ENCODE data around the gene TMEFF2.

Gene TMEFF2

DNA sequence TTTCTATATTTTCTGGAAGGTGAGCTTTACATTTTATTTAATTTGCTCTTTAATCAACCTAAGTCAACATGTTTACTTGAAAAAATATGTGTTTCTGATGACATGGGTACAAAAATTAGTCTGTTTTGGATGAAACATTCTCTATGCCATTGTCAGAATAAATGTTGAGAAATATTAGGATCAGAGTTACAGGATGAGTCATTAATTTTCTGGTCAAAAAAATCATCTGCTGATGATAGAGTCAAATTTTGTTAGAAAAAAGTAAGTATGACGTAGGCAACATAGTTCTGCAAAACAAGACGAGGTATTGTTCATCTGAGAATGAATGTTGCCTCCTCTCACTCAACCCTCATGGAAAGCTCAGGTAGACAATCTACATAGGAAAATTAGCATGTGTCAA is 240.3 kb downstream of the TMEFF2 start:
- no peak overlapping the region for H3K4me3 ChIP-seq (ENCODE audit: low read length)
- no peak for DNase-seq (ENCODE audit: low read depth)
- TF ChIP-seq, protein P1, sequence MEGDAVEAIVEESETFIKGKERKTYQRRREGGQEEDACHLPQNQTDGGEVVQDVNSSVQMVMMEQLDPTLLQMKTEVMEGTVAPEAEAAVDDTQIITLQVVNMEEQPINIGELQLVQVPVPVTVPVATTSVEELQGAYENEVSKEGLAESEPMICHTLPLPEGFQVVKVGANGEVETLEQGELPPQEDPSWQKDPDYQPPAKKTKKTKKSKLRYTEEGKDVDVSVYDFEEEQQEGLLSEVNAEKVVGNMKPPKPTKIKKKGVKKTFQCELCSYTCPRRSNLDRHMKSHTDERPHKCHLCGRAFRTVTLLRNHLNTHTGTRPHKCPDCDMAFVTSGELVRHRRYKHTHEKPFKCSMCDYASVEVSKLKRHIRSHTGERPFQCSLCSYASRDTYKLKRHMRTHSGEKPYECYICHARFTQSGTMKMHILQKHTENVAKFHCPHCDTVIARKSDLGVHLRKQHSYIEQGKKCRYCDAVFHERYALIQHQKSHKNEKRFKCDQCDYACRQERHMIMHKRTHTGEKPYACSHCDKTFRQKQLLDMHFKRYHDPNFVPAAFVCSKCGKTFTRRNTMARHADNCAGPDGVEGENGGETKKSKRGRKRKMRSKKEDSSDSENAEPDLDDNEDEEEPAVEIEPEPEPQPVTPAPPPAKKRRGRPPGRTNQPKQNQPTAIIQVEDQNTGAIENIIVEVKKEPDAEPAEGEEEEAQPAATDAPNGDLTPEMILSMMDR (conservative IDR thresholded peaks at IDR 0.05; ENCODE audit: low read length) = no peak

- TF ChIP-seq, protein P1 (conservative IDR thresholded peaks at IDR 0.05; ENCODE audit: low read length) = no peak
- peak; percentile 16 for DNase-seq (ENCODE audit: low read depth)
Measured at GRCh38 chr2:191952515-191953270, 242.0 kb downstream of the TMEFF2 start.

GRCh38 chr2:191951832-191952231 is 242.9 kb downstream of the TMEFF2 start:
- H3K4me3 ChIP-seq (ENCODE audit: low read length) = no peak overlapping the region
- no peak for DNase-seq (ENCODE audit: low read depth)
- TF ChIP-seq, protein P1 (conservative IDR thresholded peaks at IDR 0.05; ENCODE audit: low read length) = no peak

More at GRCh38 chr2:191952515-191953270, 242.0 kb downstream of the TMEFF2 start:
- no peak overlapping the region for H3K4me3 ChIP-seq (ENCODE audit: low read length)

DNA sequence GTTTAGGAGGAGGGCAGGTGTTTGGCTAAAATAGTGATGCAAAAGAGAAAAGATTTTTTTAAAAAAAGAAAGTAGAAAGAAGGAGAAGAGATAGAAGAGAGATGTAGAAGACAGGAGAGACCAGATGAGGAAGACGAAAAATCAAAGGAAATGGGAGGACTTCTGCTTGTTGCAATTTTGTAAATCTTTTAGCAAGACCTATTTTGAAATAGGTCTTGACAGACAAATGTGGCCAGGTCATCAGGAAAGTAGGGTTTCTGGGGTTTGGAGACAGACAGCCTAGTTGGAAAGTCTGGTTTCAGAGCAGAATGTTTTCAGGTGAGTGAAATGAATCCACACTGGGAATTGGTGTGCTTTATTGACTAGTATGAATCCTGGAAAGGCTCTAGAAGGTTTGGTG is 243.4 kb downstream of the TMEFF2 start:
- TF ChIP-seq, protein P1 (conservative IDR thresholded peaks at IDR 0.05; ENCODE audit: low read length) = no peak
- no peak for DNase-seq (ENCODE audit: low read depth)
- H3K4me3 ChIP-seq (ENCODE audit: low read length) = no peak overlapping the region

DNA sequence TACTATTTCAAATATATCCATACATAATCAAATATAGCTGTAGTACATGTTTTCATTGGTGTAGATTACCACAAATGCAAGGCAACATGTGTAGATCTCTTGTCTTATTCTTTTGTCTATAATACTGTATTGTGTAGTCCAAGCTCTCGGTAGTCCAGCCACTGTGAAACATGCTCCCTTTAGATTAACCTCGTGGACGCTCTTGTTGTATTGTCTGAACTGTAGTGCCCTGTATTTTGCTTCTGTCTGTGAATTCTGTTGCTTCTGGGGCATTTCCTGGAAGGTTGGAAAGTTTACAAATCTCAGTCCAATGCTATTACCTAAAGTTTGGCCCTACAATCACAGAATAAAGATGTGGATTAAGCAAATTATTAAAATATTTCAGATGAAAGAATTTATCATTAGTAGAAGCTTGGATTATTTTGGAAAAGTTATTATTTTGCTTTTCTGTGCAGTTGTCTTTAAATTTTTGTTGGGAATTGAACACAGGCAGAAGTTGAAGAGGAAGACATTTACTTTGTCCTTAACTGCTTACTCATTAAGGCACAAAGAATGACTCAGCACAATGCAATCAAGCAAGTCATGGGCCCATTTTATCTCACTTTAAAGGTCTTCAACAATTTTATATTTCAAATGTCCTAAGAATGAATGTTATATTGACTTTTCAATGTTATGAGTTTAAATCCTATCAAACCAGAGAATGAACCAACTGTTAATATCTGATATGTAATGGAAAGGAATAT is 244.4 kb downstream of the TMEFF2 start:
- TF ChIP-seq, protein P1 (conservative IDR thresholded peaks at IDR 0.05; ENCODE audit: low read length) = no peak
- peak; percentile 46 for DNase-seq (ENCODE audit: low read depth)
- H3K4me3 ChIP-seq (ENCODE audit: low read length) = no peak overlapping the region

DNA sequence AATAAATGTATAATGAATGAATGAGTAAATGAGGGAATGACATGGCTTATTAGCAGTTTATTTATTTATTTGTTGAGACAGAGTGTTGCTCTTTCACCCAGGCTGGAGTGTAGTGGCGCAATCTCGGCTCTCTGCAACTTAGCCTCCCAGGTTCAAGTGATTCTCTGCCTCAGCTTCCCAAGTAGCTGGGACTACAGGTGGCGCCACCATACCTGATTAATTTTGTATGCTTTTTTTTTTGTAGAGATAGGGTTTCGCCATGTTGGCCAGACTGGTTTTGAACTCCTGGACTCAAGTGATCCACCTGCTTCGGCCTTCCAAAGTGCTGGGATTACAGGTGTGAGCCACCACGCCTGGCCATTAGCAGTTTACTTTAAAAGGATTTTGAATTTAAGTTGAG is 247.5 kb downstream of the TMEFF2 start:
- TF ChIP-seq, protein P1 (conservative IDR thresholded peaks at IDR 0.05; ENCODE audit: low read length) = no peak
- H3K4me3 ChIP-seq (ENCODE audit: low read length) = no peak overlapping the region

More for the DNA sequence above, 247.5 kb downstream of the TMEFF2 start:
- DNase-seq (ENCODE audit: low read depth) = no peak

All from AG10803 (cell line).